ENCODE results near the gene PIN4.
A peak's percentile ranks its signal among the peaks of the same experiment; 100 is the strongest.
"Not testable (repeated sequence)": the region's sequence is repeated elsewhere in the genome, so short reads cannot be mapped to it uniquely, and the experiment has no call there.

Gene PIN4

DNA sequence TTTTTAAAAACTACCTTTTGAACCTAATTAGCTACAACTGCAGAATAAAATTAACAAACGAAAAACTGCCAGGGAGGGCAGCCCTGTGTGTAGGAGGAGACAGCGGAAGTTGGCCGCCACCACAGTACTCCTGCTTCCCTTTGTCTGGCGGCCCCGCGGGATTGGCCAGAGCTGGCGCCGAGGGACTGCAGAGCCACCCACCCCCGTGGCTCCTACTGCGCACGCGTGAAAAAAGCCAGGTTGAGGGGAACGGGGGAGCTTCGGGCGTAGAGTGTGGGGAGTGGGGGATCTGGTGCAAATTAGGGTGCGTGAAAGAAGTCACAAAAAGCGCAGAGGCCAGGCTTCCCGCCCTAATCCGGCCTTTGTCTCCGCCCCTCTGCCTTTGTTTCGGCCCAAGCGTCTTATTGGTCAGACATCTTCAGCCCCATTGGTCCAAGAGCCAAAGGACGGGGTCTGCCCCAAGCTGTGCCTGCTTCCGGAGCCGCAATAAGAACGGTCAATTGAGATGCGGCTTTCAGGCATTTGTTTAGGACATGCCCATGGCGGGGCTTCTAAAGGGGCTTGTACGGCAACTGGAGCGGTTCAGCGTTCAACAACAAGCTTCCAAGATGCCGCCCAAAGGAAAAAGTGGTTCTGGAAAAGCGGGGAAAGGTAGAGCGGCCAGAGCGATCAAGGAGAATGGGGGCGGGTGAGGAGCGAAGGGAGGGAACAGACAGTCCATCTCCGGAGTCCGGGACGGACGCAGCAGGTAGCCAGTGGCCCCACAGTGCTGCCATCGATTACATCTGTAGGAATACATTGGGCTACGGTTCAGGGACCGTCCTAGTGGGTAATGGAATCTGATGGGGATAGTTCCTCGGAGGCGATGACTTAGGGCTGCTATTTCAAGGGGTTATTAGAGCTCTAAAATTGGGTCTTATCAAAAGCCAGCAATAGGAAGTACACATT, at the start of gene PIN4:
TSS of gene PIN4 (plus strand) at position 580 of the 948 bp plus-strand sequence. CDS start at position 609, 29 bp downstream.
- peak; percentile 71 for DNase-seq (ENCODE audit: insufficient read length, low spot score)
- FAIRE-seq = peak; percentile 95

DNA sequence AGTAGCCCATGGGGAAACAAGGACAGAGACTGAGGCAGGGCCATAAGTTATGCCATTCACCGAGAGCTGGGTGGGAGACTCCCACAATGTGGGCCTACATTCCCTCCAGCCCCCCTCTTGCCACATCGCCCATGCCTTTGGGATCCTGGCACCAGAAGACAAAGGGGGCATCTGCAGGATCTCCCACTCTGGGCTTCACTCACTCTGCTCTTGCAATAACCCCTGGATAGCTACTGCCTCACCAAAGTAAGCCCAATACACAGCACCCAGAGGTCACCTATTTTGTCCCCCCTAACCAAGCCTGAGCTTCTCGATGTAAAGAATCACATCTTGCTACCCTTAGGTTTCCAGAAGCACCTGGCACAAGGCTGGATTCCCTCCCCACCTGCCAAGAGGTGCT, 49.1 kb upstream of the PIN4 start:
- FAIRE-seq = no peak

DNA sequence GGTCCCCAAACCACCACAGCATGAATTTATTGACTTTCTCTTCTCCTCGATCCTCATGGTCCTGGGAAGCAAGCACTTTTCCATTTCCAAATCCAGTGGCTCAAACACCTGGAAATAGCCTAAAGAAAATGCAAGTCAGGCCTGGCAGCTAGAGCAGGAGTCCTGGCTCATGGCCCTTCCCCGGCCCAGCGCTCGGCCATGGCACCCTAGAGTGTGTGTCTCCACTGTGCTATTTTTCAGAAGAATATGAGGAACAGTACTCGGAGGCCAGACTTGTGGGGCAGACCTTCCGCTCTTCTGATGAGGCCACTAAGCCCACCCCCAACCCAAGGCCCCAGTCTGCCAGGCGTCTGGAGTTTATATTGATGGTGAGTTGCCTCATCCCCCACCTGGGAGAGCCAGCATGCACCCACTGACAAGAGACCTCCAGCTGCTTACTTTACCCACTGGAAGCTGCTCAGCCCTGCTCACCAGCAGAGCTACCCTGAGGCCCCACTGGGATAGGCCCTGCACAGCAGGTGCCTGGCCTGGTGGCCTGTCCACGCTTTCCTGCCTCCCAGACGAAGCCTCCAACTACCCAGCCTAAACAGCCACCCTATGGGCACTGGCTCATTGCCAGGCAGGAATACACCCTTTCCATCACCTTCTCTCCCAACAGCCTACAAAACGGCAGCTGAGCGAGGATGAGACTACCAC, 47.6 kb upstream of the PIN4 start:
- no peak for FAIRE-seq
- DNase-seq (ENCODE audit: insufficient read length, low spot score) = no peak

More for the DNA sequence above, 49.1 kb upstream of the PIN4 start:
- no peak for DNase-seq (ENCODE audit: insufficient read length, low spot score)

DNA sequence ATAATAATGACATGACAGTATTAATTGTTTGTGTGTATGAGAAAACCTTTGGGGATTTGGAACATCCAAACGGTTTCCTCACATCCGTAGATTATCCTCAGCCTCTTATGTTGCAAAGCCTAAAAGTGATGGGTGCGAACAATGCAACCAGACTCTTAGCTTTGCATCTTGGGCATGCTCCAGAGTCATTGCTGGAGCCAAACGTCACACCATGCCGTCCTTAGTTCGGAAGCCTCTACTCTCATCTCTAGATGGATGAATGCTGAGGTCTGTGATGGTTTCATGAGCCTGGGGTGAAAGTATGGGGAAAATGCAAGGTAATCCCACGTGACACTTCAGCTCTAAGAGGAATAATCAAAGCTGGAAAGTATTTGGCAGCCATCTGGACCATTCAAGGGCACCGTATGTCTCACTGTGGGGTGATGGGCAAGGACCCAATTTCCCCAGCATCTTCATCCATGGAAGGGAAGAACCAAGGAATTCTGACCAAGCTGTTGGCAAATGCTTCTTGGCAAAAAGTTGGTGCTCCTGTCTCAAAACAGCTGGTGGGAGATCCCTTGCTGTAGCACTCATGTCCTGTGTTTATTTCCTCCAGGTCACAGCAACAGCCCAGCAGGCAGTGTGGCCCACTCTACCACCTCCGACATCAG, 43.6 kb upstream of the PIN4 start:
- FAIRE-seq (no peak), DNase-seq (ENCODE audit: insufficient read length, low spot score) (no peak)

DNA sequence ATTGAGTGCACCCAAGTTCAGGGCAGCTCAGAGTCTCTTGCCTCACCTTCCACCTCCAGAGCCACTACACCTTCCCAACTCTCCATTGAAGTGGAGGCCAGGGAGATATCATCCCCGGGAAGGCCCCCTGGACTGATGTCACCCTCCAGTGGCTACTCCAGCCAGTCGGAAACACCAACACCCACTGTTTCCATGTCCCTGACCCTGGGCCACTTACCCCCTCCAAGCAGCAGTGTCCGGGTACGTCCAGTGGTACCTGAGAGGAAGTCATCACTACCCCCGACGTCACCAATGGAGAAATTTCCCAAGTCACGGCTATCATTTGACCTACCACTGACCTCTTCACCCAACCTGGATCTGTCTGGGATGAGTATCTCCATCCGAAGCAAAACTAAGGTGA, 42.0 kb upstream of the PIN4 start:
- DNase-seq (ENCODE audit: insufficient read length, low spot score) (no peak), FAIRE-seq (no peak)

DNA sequence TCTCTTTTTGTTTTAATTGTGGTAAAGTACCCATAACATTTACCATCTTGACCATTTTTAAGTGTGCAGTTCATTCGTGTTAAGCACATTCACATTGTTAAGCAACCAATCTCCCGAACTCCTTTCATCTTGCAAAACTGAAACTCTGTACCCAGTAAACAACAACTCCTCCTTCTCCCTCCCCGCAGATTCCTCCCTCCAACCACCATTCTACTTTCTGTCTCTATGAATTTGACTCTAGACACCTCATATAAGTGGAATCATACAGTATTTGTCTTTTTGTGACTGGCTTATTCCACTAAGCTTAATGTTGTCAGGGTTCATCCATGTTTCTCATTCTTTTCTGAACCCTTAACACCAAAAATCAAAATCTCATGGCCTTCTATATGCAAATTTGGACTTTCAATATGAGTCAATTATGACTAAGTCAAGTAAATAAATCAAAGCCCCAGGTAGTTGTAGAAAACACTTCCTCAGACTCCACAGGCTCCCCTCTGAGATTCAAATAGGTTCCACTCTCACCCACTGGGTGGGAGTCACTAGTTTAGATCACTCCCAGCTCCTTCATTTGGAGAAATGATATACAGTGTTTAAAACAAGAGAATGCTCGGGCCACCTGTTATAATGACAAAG, 40.1 kb upstream of the PIN4 start:
- FAIRE-seq = peak; percentile 80

DNA sequence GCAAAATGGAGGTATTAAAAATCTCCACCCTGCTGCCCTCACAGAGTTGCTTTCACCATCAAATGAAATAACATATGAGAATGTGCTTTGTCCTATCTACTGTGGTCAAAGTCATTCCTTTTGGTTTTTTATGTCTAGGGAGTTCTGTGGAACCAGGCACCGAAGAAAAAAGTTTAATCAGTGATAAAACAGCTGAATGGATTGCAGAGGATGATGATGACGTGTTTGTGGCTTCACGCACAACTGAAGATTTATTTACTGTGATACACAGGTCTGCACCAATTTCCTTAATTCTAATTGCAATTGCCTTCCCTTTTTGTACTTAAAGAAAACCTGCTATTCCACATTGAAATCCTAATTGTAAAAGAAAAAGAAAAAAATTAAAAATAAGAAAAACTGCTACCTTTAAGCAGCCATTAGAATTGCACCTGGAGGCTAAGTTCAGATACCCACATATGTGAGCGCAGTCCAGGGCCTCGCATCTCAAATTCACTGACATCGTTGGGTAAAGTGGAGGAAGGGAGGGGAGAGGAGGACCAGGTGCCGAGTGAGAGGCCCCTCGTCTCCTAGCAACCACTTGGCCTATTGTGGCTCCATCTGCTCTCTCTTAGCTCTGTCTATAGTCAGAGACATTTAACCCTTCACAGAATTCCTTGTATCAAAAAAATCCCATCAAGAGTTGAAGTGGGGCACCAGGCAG, 39.3 kb upstream of the PIN4 start:
- DNase-seq (ENCODE audit: insufficient read length, low spot score) (no peak), FAIRE-seq (peak; percentile 64)

More for the DNA sequence above, 40.1 kb upstream of the PIN4 start:
- no peak for DNase-seq (ENCODE audit: insufficient read length, low spot score)

DNA sequence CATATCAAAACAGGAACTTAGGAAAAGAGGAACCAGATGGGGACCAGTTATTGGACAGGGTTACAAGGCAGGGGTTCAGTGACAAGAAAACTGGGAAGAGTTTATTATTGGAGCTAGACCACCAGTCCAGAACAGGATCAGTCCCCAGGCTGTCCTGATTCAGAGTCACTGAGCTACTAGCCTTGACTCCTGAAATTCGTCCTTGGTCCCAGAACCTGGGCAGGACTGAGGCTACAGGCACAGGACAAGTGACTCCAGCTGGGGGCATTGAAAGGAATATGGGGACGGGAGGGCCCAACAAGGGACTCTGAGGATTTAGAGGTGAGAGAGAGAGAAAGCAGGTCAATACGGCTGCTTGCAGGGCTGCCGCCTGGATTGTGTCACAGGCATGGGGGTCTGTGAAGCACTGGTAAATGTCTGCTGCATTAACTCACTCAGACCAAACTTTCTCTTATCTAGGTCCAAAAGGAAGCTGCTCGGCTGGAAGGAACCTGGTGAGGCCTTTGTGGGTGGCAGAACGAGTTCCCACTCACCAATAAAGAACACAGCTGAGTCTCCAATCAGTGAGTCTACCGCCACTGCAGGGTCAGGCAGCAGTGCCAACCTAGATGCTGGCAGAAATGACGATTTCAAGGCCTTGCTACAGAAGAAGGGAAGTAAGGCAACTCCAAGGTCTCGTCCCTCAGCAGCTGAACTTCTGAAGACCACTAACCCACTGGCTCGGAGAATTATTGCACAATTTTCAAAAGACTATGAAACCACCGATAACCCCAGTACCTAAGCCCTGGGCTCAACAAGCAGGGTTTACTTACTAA, 38.6 kb upstream of the PIN4 start:
- no peak for FAIRE-seq
- no peak for DNase-seq (ENCODE audit: insufficient read length, low spot score)

DNA sequence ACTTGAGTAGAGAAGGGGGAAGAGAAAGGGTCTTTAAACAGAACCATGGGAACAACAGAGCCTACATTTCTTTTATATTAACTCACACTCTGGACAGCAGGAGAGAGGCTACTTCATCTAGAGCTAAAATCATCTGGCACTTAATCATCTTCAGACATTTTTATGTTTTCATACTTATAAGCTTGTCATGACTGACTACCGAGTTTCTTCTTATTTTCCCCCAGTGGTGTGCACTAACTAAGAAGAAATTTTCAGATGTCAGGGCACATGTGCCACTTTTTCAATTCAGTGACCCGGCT, 38.0 kb upstream of the PIN4 start:
- DNase-seq (ENCODE audit: insufficient read length, low spot score) = no peak
- no peak for FAIRE-seq

DNA sequence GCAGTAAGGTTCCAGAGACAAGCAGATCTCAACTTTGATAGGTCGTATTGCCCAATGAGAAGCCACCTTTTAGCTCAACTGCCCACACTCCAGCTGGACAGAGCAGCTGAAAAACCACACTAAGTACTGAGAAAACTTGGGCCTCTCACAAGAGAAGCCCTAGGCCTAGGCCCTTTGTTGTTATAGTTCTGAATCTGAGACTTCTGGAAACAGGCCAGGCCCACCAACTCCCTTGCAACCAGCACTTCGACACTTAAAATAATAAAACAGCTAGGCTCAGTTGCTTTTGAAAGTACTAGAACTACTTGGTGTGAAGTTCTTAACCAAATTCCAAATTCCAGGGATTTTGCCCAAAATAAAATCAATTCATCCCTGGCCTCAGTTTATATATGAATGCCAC, 36.4 kb upstream of the PIN4 start:
- DNase-seq (ENCODE audit: insufficient read length, low spot score) (no peak), FAIRE-seq (no peak)

DNA sequence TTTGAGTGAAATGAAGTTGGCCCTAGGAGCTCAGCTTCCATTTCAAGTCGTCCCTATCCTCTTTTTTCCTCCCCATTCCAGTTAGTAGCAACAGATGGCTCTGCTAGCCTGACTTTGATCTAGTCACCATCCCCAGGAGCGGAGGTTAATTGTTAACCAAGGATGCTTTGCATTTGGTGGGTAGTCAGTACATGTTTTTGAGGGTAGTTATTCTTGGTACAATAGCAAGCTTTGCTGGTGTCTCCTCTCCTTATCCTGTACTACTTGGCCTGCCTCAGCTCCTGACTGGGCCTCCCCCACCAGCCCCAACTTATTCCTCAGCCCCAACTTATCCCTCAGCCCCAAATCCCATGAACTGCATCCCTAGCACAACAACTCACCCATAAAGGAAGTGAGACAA, 35.0 kb upstream of the PIN4 start:
- FAIRE-seq (no peak), DNase-seq (ENCODE audit: insufficient read length, low spot score) (no peak)

DNA sequence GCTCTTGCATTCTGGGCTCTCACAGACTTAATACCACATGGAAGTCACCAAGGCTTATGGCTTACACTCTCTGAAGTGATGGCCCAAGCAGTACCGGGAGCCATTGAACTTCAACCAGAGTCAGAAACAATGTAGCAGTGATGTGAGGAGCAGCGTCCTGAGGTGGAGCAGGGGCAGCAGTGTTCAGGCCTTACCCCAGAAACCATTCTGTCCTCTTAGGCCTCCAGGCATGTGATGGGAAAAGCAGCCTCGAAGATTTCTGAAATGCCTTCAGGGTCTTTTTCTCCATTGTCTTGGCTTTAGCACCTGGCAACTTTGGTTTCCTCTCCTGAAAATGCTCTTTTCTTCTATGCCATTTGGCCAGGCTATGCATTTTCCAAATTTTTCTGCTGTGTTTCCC, 22.8 kb upstream of the PIN4 start:
- no peak for DNase-seq (ENCODE audit: insufficient read length, low spot score)
- FAIRE-seq = no peak

DNA sequence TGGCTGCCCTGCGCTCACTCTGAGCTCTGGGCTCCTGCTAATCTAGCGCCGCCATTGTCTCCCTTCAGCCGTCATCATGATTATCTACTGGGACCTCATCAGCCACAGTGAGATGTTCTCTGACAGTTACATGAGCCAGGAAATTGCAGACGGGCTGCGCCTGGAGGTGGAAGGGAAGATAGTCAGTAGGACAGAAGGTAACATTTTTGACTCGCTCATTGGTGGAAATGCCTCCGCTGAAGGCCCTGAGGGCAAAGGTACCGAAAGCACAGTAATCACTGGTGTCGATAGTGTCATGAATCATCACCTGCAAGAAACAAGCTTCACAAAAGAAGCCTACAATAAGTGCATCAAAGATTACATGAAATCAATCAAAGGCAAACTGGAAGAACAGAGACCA, 21.8 kb upstream of the PIN4 start:
- DNase-seq (ENCODE audit: insufficient read length, low spot score) (no peak), FAIRE-seq (no peak)

DNA sequence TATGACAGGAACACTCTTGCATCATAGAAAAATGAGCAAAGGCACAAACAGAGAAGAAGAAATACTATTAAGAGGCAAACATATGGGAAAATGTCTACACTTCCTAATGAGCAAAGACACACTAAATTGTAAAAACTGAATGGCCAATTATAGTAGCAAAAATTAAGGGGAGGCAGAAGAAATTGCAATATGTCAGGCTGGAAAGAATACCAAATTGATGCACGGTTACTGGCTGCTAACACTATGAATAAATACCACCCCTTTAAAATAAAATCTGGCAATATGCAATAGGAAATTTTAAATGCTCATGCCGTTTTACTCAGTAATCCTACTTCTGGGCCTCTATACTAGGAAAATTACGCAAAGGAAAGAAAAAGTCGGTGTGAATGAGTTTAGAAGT, 16.0 kb upstream of the PIN4 start:
- DNase-seq (ENCODE audit: insufficient read length, low spot score) = no peak
- no peak for FAIRE-seq

DNA sequence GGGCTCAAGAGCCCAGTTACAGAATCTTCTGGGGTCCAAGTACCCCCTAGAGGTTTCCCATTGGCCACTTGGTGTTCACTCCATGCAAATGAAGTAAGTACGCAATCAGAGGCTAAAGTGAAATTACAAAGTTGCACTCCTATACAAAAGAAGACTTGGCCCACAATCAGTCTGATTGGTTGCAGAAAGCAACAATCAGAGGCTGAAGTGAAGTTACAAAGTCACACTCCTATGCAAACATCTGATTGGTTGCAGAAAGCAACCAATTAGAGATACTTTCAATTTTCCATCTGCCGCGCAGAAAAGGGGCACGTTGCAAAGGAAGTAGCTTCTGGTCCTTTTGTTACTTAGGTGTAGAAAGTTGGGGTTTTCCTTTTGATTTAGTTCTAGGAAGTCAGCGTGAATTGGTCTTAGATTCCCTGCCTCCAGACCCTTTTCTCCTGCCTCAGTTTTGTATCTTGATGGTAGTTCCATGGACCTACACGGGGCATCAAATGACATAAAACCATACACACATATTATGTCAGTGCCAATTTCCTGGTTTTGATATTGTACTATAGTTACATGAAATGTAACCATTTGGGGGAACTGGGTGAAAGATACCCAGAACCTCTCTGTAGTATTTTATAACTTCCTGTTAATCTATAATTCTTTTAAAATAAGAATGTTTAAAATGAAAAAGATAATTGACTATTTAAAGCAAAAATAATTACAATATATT, 12.4 kb upstream of the PIN4 start:
- FAIRE-seq (no peak), DNase-seq (ENCODE audit: insufficient read length, low spot score) (no peak)

DNA sequence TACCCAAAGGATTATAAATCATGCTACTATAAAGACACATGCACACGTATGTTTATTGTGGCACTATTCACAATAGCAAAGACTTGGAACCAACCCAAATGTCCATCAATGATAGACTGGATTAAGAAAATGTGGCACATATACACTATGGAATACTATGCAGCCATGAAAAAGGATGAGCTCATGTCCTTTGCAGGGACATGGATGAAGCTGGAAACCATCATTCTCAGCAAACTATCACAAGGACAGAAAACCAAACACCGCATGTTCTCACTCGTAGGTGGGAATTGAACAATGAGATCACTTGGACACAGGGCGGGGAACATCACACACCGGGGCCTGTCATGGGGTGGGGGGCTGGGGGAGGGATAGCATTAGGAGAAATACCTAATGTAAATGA, 5.3 kb upstream of the PIN4 start:
- not testable (repeated sequence) for FAIRE-seq; DNase-seq (ENCODE audit: insufficient read length, low spot score)

DNA sequence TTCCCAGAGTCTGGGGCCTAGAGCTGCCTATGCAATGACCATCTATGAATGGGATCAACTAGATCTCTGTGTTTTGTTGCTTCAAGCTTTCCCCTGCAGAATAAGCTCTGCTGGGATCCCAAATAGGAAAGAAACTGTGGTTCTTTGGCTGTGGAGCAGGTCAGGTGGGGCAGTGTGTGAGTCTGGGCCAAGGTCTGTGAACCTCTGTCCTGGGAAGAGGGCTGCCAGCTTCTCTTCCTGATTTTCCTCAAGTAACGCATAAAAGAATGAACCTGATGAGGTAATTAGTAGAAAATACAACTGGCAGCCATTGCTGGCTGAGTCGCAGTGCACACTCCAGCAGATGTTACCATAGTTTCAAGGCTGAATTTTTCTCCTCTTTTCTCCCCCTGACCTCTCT, 4.6 kb upstream of the PIN4 start:
- FAIRE-seq = no peak
- no peak for DNase-seq (ENCODE audit: insufficient read length, low spot score)

DNA sequence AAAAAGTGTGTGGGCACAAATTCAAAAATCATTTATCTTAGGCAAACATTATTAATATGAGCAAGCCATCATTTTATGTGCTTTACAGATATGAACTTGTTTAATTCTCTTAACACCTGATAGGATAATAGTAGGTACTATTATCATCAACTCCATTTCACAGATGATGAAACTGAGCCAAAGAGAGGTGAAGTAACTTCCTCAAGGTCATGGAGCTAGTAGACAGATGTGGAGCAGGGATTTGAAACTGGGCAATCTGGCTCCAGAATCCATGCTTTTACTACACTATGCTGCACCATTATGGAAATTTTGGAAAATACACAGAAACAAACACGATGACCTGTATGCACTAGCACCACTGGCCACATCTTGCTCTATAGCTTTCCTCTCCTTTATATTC, 1.0 kb upstream of the PIN4 start:
- FAIRE-seq = no peak

DNA sequence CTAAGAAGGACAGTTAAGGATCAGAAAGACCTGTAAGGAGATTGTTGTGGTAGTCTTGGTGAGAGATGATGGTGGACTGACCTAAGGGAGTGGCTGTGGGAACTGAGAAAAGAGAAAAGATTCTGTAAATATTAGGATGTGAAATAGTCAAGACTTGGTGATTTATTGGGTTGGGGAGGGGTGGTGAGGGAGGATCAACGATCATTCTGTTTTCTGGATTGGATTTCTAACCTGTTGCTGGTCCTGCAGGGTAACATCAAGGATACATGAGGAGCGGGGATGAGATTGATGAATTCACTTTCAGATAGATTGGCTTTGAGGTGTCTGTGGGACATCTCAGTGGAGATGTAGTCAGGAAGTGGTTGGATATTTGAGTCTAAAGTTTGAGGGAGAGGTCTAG, 1.4 kb downstream of the PIN4 start:
- FAIRE-seq (no peak), DNase-seq (ENCODE audit: insufficient read length, low spot score) (no peak)

More for the DNA sequence above, 1.0 kb upstream of the PIN4 start:
- DNase-seq (ENCODE audit: insufficient read length, low spot score) = no peak

All from GM19239 (cell line).